ENCODE measurements around the gene NFASC. TPM values are rescaled to one million over a fixed set of nuclear protein-coding genes. Genes with fewer than 3 reads are reported as not detected.

The NFASC gene
- total RNA-seq, 1 experiment from 2014 or later, result 20.1 TPM

DNA sequence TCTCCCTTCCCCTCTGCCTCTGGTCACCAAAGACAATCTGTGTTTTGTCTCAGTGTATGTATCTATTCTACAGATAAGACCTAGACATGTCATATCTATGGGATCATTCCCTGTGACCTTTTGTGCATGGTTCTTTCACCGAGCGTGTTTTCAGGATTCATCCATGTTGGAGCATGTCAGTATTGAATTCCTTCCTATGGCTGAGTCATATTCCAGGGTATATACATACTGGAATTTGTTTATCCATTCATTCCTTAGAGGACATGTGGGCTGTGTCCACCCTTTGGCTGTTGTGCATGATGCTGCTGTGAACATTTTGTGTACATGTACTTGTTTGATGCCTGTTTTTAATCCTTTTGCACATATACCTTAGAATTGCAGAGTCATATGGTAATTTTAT is 69.9 kb downstream of the NFASC start (continued):
- no peak for TF ChIP-seq ZNF219 (CRISPR knock-in tag; IDR thresholded peaks at IDR 0.05; ENCODE audit: borderline replicate concordance)

- Mint-ChIP-seq H3K27me3 (ENCODE audit: low read depth) (no peaks in the 10 kb centered on the region), H3K4me1 (peaks cover 7% of the 10 kb centered on the region; the same call in 1 of the 2 replicates), H3K9me3 (no peaks in the 10 kb centered on the region), H3K4me3 (no peak overlapping the region), H3K36me3 (no peaks in the 10 kb centered on the region), H3K27ac (no peak overlapping the region)
- TF ChIP-seq TEAD4 (CRISPR knock-in tag; IDR thresholded peaks at IDR 0.05), result no peak
- TF ChIP-seq, protein P1, sequence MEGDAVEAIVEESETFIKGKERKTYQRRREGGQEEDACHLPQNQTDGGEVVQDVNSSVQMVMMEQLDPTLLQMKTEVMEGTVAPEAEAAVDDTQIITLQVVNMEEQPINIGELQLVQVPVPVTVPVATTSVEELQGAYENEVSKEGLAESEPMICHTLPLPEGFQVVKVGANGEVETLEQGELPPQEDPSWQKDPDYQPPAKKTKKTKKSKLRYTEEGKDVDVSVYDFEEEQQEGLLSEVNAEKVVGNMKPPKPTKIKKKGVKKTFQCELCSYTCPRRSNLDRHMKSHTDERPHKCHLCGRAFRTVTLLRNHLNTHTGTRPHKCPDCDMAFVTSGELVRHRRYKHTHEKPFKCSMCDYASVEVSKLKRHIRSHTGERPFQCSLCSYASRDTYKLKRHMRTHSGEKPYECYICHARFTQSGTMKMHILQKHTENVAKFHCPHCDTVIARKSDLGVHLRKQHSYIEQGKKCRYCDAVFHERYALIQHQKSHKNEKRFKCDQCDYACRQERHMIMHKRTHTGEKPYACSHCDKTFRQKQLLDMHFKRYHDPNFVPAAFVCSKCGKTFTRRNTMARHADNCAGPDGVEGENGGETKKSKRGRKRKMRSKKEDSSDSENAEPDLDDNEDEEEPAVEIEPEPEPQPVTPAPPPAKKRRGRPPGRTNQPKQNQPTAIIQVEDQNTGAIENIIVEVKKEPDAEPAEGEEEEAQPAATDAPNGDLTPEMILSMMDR (IDR thresholded peaks at IDR 0.05), result peak; percentile 93
- TF ChIP-seq, protein P2, sequence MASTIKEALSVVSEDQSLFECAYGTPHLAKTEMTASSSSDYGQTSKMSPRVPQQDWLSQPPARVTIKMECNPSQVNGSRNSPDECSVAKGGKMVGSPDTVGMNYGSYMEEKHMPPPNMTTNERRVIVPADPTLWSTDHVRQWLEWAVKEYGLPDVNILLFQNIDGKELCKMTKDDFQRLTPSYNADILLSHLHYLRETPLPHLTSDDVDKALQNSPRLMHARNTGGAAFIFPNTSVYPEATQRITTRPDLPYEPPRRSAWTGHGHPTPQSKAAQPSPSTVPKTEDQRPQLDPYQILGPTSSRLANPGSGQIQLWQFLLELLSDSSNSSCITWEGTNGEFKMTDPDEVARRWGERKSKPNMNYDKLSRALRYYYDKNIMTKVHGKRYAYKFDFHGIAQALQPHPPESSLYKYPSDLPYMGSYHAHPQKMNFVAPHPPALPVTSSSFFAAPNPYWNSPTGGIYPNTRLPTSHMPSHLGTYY (CRISPR knock-in tag; IDR thresholded peaks at IDR 0.05), result no peak
- TF ChIP-seq JAZF1 (CRISPR knock-in tag; IDR thresholded peaks at IDR 0.05), result no peak
- TF ChIP-seq, protein P3, sequence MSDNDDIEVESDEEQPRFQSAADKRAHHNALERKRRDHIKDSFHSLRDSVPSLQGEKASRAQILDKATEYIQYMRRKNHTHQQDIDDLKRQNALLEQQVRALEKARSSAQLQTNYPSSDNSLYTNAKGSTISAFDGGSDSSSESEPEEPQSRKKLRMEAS (CRISPR knock-in tag; IDR thresholded peaks at IDR 0.05), result 0 out of 2 replicates have a peak, but pooled peaks have one; percentile 26
- TF ChIP-seq USF2 (CRISPR knock-in tag; IDR thresholded peaks at IDR 0.05), result peak; percentile 35; the same call in 1 of the 2 replicates
- DNase-seq (ENCODE audit: low spot score), result peak; percentile 86
- ChIA-PET POLR2A (no interaction called here), CTCF (interaction anchor here (0.6 to 3.1 kb wide), 36 partner anchors 12 to 301 kb away, joined by 3 to 45 read pairs (median 4); no protein-coding TSS in a partner anchor)
- ATAC-seq, result peak; percentile 92
Measured at GRCh38 chr1:204941421-204942338, 71.0 kb downstream of the NFASC start.

DNA sequence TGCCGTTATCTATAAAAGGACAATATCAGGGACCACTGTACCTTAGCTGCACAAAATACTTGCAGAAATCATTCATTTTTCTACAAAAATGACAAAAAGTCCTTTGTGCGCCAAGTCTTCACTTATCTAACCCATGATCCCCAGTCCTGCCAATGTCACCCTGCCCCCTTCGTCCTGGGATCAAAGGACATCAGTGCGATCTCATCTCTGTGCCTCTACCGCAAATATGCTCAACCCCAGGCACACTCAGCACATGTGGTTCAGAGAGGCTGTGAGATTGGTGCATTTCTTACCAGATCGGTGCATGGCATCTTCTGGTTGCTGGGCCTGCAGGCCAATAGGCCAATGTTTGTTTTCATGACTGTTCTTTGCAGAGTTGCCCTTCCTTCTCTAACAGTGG is 72.8 kb downstream of the NFASC start:
- ATAC-seq (no peak), DNase-seq (ENCODE audit: low spot score) (no peak)
- ChIA-PET CTCF (interaction anchor here (3.1 kb wide), 2 partner anchors 14 to 136 kb away, joined by 41 to 45 read pairs; no protein-coding TSS in a partner anchor), POLR2A (interaction anchor here (0.5 kb wide), 1 partner anchor 1966 kb away, joined by 4 read pairs; no protein-coding TSS in a partner anchor)
- H3K27ac Mint-ChIP-seq, result no peak overlapping the region
- TF ChIP-seq AFF4 (CRISPR knock-in tag; IDR thresholded peaks at IDR 0.05; ENCODE audit: borderline replicate concordance), result no peak
- TF ChIP-seq MXD4 (CRISPR knock-in tag; IDR thresholded peaks at IDR 0.05; ENCODE audit: borderline replicate concordance), result no peak
- TF ChIP-seq ZNF138 (CRISPR knock-in tag; conservative IDR thresholded peaks at IDR 0.05), result no peak
- TF ChIP-seq HMGA2 (CRISPR knock-in tag; IDR thresholded peaks at IDR 0.05), result no peak
- TF ChIP-seq USF1 (CRISPR knock-in tag; IDR thresholded peaks at IDR 0.05), result no peak
- no peak for TF ChIP-seq ZNF121 (CRISPR knock-in tag; IDR thresholded peaks at IDR 0.05)
- peaks cover 4% of the 10 kb centered on the region; the same call in 1 of the 2 replicates for H3K4me1 Mint-ChIP-seq
- no peaks in the 10 kb centered on the region for H3K27me3 Mint-ChIP-seq (ENCODE audit: low read depth)
- no peaks in the 10 kb centered on the region for H3K9me3 Mint-ChIP-seq
- H3K4me3 Mint-ChIP-seq, result no peak overlapping the region
- no peaks in the 10 kb centered on the region for H3K36me3 Mint-ChIP-seq

All from WTC11 (cell line).